OCI-M2 (cell line): ENCODE measurements around the gene PLEKHD1.
"Not testable (repeated sequence)": the region's sequence is repeated elsewhere in the genome, so short reads cannot be mapped to it uniquely, and the experiment has no call there.

Experiments
- DNase-seq: peaks from one replicate; lab custom pipeline; 2025; ENCODE audit not compliant: unreplicated experiment; lab: John Stamatoyannopoulos, UW

Gene PLEKHD1

DNA sequence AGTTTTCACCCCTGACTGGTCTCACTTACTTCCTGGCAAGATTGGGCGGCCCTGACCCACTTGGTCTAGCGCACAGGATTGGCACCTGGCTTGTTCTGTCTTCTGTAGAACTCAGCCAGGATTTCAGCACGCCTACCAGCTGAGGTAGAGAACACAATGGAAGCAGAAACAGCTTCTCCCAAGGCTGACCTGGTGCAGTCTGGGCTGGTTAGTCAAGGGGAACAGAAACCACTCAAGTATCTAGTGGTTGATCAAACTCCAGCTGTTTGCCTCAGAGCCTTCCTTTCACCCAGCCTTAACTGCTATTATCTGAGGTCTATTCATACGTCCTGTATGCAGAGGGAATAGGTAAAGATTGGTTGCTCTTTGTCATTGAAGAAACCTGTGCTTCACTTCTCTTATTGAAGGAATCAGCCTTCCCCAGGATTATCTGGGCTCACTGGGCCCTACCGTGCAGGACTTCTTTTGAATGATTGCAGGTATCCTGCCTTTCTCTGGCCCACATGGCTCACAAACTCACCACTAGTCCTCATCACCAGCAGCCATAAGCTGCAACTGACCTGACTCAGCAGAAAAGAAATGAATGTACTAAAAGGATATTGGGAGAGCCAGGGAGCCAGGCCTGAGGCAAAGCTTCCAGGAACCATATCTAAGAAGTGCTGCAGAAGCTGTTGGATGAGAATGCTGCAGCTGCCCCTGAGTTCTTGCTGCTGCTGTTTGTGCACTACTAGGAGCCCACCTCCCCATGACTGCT is 2.5 kb upstream of the PLEKHD1 start:
- no peak for DNase-seq

DNA sequence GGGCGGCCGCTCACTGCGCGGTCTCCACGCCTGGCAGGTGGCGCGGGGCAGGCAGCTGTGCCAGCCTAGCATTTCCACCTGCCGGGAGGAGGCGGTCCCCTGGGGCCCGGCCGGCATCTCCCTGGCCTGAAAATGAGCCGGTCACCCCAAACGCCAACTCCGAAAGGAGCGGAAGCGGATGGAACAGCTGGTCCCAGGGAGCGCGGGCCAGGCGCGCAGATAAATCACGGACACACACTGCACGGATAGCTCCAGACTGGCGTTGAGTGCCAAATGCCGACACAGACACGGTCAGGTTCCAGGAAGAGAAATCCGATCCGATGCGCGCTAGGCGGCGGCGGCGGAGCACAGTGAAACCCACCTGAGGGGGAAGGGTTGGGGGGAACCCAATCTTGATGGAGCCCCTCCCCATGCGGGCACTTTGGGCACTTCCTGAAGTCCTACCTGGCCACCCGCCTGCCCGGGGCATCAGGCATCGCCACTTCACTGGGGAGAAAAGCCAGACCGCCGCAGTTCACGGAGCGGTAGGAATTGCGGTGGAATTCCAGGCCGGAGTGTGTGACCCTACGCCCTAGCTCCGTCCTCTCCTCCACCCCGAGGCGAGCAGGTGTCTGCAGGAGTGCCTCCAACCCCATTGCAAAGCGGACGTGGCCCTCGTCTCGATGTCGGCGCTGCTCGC is 624 bp upstream of the PLEKHD1 start:
- DNase-seq, result no peak

- DNase-seq, result no peak
Measured at GRCh38 chr14:69485315-69485660, 760 bp downstream of the PLEKHD1 start.

- no peak for DNase-seq
Measured at GRCh38 chr14:69485701-69486100, 1.2 kb downstream of the PLEKHD1 start.

DNA sequence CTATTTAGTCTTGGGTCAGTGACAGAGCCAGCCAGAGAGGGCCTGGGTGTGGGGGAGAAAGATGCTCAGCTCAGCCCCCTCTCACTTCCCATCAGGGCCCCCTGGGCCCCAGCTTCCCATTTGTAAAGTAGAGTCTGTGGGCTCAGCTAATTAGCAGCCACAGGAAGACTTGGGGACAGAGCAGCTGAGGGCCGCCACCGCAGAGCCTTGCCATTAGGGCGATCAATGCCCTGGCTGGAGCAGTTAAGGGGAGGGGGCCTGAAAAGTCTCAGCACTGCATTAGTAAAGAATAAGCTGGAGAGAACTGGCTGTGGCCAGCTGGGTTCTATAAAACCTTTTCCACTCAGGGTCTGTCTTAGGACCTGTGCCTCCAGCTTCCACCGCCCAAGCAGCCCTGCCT is 2.7 kb downstream of the PLEKHD1 start:
- DNase-seq, result no peak

DNA sequence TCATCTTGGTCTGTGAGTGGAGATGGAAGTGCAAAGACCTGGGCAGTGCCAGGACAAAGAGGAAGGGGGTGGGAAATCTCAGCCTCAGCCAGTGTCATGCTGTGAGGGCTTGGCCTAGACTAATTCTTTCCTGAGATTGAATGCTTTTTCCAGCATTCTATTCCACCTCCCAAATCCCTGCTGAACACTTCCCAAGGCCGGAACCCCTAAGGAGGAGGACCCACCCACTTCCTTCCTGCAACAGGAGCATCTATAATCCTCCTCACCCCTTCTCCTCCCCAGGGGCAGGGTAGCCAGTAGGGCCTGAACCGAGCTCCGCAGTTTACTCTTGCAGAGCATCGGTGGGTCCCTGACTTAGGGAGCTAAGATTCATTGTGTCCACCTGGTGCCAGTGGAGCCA is 3.2 kb downstream of the PLEKHD1 start:
- no peak for DNase-seq

GRCh38 chr14:69489495-69489894 is 5.0 kb downstream of the PLEKHD1 start:
- DNase-seq, result no peak

DNA sequence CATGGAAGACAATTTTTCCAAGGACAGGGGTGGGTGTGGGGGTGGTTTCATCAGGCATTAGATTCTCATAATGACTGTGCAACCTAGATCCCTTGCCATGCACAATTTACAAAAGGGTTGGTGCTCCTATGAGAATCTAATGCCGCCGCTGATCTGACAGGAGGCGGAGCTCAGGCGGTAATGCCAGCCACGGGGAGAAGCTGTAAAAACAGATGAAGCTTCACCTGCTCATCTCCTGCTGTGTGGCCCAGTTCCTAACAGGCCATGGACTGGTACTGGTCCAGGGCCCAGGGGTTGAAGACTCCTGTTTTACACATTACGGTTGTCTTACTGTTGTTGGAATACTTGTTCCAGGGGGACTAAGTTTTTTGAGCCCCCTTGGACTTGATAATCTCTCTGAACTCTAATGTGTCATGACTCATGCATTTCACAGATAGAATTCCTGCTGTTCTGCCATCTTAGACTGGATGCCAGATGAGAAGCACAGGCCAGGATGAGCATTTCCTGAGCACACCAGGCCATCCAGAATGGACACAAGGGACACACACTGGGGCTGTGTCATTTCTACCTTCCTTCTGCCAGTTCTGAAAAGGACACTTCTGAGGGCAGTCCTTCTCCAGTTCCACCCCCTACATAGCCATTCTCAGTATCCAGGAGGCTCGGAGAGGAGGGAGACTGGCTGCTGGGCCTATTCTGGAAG is 5.8 kb downstream of the PLEKHD1 start:
- DNase-seq, result no peak

GRCh38 chr14:69491193-69491592 is 6.7 kb downstream of the PLEKHD1 start:
- DNase-seq, result no peak

DNA sequence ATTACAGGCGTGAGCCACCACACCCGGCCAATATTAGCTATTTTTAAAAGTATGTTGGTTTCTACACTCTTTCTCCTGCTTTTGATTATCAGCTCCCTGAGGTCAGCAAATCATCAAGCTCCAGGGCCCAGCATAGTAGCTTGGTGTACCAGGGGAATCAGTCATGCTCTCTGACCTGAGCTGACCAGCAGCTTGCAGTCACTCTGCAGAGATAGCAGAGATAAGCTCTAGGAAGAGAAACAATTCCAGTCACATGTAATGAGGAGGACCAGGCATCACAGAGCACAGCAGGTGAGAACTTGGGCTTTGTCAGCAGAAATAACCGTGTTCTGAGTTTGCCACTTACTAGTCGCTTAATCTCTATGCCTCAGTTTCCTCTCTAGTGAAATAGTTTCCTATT is 8.5 kb downstream of the PLEKHD1 start:
- DNase-seq, result no peak

- DNase-seq, result no peak
Measured at GRCh38 chr14:69493791-69494190, 9.3 kb downstream of the PLEKHD1 start.

GRCh38 chr14:69495341-69495921 is 10.9 kb downstream of the PLEKHD1 start:
- no peak for DNase-seq

GRCh38 chr14:69497866-69498265 is 13.3 kb downstream of the PLEKHD1 start:
- DNase-seq, result not testable (repeated sequence)

DNA sequence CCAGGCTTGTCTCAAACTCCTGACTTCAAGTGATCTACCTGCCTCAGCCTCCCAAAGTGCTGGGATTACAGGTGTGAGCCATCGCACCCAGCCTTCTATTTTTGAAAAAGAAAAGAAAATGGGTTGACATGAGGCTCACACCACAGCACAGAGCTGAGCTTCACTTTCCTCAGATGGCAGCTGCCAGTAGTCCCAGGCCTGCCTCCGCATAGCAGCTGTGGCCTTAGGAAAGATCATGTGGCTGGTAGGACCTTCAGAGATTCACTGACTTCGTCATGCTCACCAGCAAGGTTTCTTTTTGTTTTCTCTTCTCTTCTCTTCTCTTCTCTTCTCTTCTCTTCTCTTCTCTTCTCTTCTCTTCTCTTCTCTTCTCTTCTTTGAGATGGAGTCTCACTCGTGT is 13.8 kb downstream of the PLEKHD1 start:
- not testable (repeated sequence) for DNase-seq

DNA sequence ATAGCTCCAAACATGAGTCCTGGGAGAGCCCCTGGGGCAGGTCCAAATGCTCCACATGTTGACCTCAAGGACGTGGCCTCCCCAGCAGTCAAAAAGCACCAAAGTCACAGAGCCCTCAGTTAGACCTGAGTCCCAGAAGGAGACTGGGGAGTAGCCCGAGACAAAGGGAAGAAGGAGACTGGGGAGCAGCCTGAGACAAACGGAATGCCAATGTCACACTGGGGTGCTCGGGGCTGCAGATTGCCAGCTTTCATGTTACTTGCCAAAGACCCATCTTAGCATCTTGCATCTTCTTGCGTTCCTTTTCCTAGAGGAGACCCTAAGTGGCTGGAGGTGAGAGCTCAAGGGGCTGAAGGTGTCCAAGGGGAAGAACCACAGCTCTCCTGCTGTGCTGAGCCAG is 14.9 kb downstream of the PLEKHD1 start:
- no peak for DNase-seq

DNA sequence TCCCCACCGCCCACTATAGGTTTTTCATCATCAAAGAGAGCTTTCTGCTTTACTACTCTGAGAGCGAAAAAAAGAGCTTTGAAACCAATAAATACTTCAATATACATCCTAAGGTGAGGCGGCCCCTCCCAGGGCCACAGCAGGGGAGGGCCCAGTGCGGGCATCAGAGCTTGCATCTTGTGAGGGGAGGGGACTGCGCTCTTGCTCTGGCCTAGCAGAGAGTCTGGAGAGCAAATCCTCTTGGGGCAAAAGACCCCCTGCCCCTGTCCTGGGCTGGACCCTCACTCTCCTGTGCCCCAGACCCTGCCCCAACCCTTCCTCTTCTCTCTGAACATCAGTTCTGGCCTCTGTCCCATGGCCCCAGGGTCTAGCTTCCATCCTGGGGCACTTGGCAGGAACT is 15.6 kb downstream of the PLEKHD1 start:
- DNase-seq, result no peak

GRCh38 chr14:69500736-69501135 is 16.2 kb downstream of the PLEKHD1 start:
- DNase-seq, result no peak

GRCh38 chr14:69501423-69501838 is 16.9 kb downstream of the PLEKHD1 start:
- no peak for DNase-seq

DNA sequence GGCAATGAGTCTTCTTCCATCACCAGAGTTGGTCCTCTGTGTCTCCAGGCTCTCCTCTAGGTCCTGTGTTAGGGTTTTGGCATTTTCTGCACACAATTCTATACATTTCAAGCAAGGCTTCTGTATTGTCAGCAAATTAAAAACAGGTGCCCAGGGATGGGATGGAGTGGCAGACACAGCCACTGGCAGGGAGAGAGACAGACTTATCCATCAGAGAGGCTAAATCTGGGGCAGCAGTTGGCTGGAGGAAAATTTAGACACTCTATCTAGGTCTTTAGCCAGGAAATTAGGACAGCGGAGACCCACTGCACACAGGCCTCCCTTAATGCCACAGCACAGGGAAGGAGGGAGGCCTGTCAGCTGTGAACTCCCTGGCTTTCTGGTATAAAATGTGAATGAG is 20.2 kb downstream of the PLEKHD1 start:
- no peak for DNase-seq

DNA sequence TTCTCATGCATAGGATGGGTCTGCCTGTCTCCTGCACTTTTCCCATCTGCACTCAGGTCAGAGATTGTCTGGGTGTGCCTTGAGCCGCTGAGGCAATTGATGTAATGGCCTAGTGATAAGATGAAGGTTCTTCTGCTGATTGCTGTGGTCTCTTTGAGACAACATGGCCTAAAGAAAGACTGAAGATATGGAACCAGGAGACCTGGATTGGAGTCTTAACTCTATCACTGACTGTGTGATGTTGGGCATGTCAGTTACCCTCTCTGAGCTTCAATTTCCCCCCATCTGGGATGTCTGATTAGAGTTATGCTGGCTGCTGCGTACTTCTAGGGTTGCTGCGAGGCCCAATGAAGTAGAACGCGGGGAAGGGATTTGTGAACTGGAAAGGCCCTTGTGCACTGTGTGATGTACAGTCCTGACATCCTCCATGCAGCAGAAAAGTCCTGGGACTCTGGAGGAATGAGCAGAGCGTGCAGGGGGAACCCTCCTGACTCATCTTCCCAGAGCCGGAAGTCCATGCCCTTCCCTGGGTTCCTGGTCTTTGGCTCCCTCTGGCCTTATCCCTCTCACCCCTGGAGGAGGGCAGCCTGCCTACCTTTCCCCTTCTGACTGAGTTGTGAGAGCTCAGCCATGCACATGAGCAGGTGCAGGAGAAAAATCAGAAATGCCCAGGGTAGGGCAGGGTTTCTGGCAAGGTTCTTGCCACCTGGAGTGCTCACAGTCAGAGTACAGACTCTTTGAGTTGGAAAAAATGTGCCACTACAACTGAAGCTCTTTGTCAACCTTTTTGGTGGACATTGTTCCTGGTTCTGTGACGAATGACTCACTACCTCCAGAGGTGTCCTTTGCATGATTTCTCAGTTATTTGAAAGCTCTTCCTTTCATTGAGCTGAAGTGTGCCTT is 21.1 kb downstream of the PLEKHD1 start:
- DNase-seq, result no peak

DNA sequence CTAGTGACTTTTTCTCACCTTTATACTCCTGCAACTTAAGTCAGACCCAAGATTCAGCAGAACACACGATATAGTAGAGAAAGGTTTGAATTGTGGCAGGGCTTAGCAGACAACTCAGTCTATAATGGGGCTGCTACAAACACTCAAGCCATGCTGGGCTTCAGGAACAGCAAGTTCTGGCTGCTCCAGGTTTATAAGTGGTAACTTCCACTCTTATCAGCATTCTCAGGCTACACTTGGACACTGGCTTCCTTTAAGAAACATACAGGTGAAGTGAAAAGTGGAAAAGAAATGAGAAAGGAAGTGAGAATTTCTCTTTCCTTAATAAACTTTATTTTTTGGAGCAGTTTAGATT is 21.7 kb downstream of the PLEKHD1 start:
- DNase-seq, result no peak
